ENCODE data around the gene MAD1L1. TPM values are rescaled to one million over a fixed set of nuclear protein-coding genes. Genes with fewer than 3 reads are reported as not detected.

The MAD1L1 gene
- total RNA-seq, 1 experiment from 2014 or later: 63.0 TPM

Other genes starting within 250 kb of the MAD1L1 start
- 25.8 and 32.6 TPM in 2 replicates for gene MRM2, start 9.3 kb upstream of the MAD1L1 start, total RNA-seq (2014; rRNA removed; shearing (Covaris generic))
- gene NUDT1, start 9.3 kb upstream of the MAD1L1 start, total RNA-seq (2014; rRNA removed; shearing (Covaris generic)): 101 and 117 TPM in 2 replicates
- gene SNX8, start 81.5 kb upstream of the MAD1L1 start, total RNA-seq (2014; rRNA removed; shearing (Covaris generic)): 23.2 and 28.2 TPM in 2 replicates
- 314 and 319 TPM in 2 replicates for gene EIF3B, start 121.9 kb upstream of the MAD1L1 start, total RNA-seq (2014; rRNA removed; shearing (Covaris generic))
- 10.3 and 11.4 TPM in 2 replicates for gene CHST12, start 170.7 kb upstream of the MAD1L1 start, total RNA-seq (2014; rRNA removed; shearing (Covaris generic))
- not detected in 2 replicates for gene GRIFIN, start 243.5 kb upstream of the MAD1L1 start, total RNA-seq (2014; rRNA removed; shearing (Covaris generic))

Data from H7 (cell line).